MM.1S (cell line): ENCODE results near the gene LINS1.

ENCODE experiments used
- DNase-seq: peaks from one replicate; pipeline ENCODE4 v3.0.0-alpha.2; 2015
- H2AFZ ChIP-seq: fragments of 300-600 bp; sonication (generic); 2 replicates; pipeline ENCODE4 v1.6.0; 2016; ENCODE audit warnings: antibody characterized with exemption, low read length
- H3F3A ChIP-seq: fragments of 300-600 bp; sonication (generic); 2 replicates; pipeline ENCODE4 v1.6.1; 2016; ENCODE audit warnings: mild to moderate bottlenecking, antibody characterized with exemption, low read length, moderate library complexity, mixed read lengths; ENCODE audit not compliant: insufficient read depth
- H3K27ac ChIP-seq: fragments of 300-600 bp; sonication (generic); 2 replicates; pipeline ENCODE4 v1.5.1; 2016; ENCODE audit warnings: mild to moderate bottlenecking, low read length
- H3K27me3 ChIP-seq: fragments of 300-600 bp; sonication (generic); replicated peaks from 2 replicates; pipeline ENCODE4 v1.6.0; 2016; ENCODE audit warnings: low read length; ENCODE audit not compliant: insufficient read depth
- H3K36me3 ChIP-seq: fragments of 300-600 bp; sonication (generic); replicated peaks from 2 replicates; pipeline ENCODE4 v1.6.1; 2016; ENCODE audit warnings: mild to moderate bottlenecking, low read length, mixed read lengths; ENCODE audit not compliant: insufficient read depth
- H3K4me1 ChIP-seq: fragments of 300-600 bp; sonication (generic); 2 replicates; pipeline ENCODE4 v1.6.1; 2016; ENCODE audit warnings: low read length, mixed read lengths
- H3K4me2 ChIP-seq: fragments of 300-600 bp; sonication (generic); 2 replicates; pipeline ENCODE4 v1.6.0; 2016; ENCODE audit warnings: low read depth, low read length
- H3K4me3 ChIP-seq: fragments of 300-600 bp; sonication (generic); 2 replicates; pipeline ENCODE4 v1.5.1; 2016; ENCODE audit warnings: low read length, mixed read lengths
- H3K79me2 ChIP-seq: fragments of 300-600 bp; sonication (generic); 2 replicates; pipeline ENCODE4 v1.6.1; 2016; ENCODE audit warnings: mixed run types, low read length, mixed read lengths
- H3K9ac ChIP-seq: fragments of 300-600 bp; sonication (generic); 2 replicates; pipeline ENCODE4 v1.6.1; 2016; ENCODE audit warnings: low read length, mixed read lengths
- H3K9me2 ChIP-seq: fragments of 300-600 bp; sonication (generic); replicated peaks from 2 replicates; pipeline ENCODE4 v1.6.1; 2016; ENCODE audit warnings: mild to moderate bottlenecking, low read length, mixed read lengths; ENCODE audit not compliant: insufficient read depth
- H3K9me3 ChIP-seq: fragments of 300-600 bp; sonication (generic); replicated peaks from 2 replicates; pipeline ENCODE4 v1.6.1; 2016; ENCODE audit warnings: mild to moderate bottlenecking, low read length, mixed read lengths; ENCODE audit not compliant: insufficient read depth
- H4K20me1 ChIP-seq: fragments of 300-600 bp; sonication (generic); 2 replicates; pipeline ENCODE4 v1.6.1; 2016; ENCODE audit warnings: mild to moderate bottlenecking, low read length, moderate library complexity, mixed read lengths; ENCODE audit not compliant: insufficient read depth
- EZH2 ChIP-seq: fragments of 300-600 bp; sonication (generic); optimal IDR thresholded peaks from 2 replicates; pipeline ENCODE3; 2017; ENCODE audit warnings: low read depth, mild to moderate bottlenecking, antibody characterized with exemption, low read length, mixed read lengths
- EZH2phosphoT487 ChIP-seq: fragments of 300-600 bp; sonication (generic); IDR thresholded peaks from 2 replicates; pipeline ENCODE4 v1.6.1; 2018; ENCODE audit warnings: antibody characterized with exemption, low read length
- TF ChIP-seq, protein P1 (sequence below): fragments of 300-600 bp; sonication (generic); IDR thresholded peaks from 2 replicates; pipeline ENCODE4 v1.5.1; 2016; ENCODE audit warnings: antibody characterized with exemption, low read length, mixed read lengths

The LINS1 gene

GRCh38 chr15:100623301-100623700 is 21.3 kb upstream of the LINS1 start:
- no peak overlapping the region for H3K4me3 ChIP-seq
- no peaks in the 10 kb centered on the region for H4K20me1 ChIP-seq
- H3F3A ChIP-seq, result no peaks in the 10 kb centered on the region
- H3K36me3 ChIP-seq, result no peaks in the 10 kb centered on the region
- no peaks in the 10 kb centered on the region for H3K9me3 ChIP-seq
- H3K4me1 ChIP-seq, result no peaks in the 10 kb centered on the region
- H3K79me2 ChIP-seq, result no peaks in the 10 kb centered on the region
- no peak overlapping the region for H3K9ac ChIP-seq
- no peaks in the 10 kb centered on the region for H3K9me2 ChIP-seq
- no peak overlapping the region for H2AFZ ChIP-seq
- H3K27me3 ChIP-seq, result no peaks in the 10 kb centered on the region
- TF ChIP-seq EZH2, result no peak
- TF ChIP-seq, protein P1, sequence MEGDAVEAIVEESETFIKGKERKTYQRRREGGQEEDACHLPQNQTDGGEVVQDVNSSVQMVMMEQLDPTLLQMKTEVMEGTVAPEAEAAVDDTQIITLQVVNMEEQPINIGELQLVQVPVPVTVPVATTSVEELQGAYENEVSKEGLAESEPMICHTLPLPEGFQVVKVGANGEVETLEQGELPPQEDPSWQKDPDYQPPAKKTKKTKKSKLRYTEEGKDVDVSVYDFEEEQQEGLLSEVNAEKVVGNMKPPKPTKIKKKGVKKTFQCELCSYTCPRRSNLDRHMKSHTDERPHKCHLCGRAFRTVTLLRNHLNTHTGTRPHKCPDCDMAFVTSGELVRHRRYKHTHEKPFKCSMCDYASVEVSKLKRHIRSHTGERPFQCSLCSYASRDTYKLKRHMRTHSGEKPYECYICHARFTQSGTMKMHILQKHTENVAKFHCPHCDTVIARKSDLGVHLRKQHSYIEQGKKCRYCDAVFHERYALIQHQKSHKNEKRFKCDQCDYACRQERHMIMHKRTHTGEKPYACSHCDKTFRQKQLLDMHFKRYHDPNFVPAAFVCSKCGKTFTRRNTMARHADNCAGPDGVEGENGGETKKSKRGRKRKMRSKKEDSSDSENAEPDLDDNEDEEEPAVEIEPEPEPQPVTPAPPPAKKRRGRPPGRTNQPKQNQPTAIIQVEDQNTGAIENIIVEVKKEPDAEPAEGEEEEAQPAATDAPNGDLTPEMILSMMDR, result no peak
- no peak for TF ChIP-seq EZH2phosphoT487
- H3K4me2 ChIP-seq, result no peak overlapping the region
- DNase-seq, result no peak
- H3K27ac ChIP-seq, result no peak overlapping the region

GRCh38 chr15:100616700-100617099 is 14.7 kb upstream of the LINS1 start:
- Histone ChIP-seq H3K9ac (no peak overlapping the region), H3K4me3 (no peak overlapping the region), H3K9me2 (no peaks in the 10 kb centered on the region), H3K4me2 (no peak overlapping the region), H4K20me1 (no peaks in the 10 kb centered on the region), H3K36me3 (peaks cover 5% of the 10 kb centered on the region), H3F3A (no peaks in the 10 kb centered on the region), H3K27me3 (no peaks in the 10 kb centered on the region), H3K79me2 (no peaks in the 10 kb centered on the region), H2AFZ (no peak overlapping the region), H3K27ac (no peak overlapping the region), H3K9me3 (no peaks in the 10 kb centered on the region), H3K4me1 (no peaks in the 10 kb centered on the region)
- TF ChIP-seq, protein P1, result no peak
- TF ChIP-seq EZH2 (no peak), EZH2phosphoT487 (no peak)
- DNase-seq, result no peak

GRCh38 chr15:100615801-100616200 is 13.8 kb upstream of the LINS1 start:
- Histone ChIP-seq H3K36me3 (peaks cover 6% of the 10 kb centered on the region), H3K27me3 (no peaks in the 10 kb centered on the region), H3K79me2 (no peaks in the 10 kb centered on the region), H3K4me2 (no peak overlapping the region), H3K9me2 (no peaks in the 10 kb centered on the region), H3K9ac (no peak overlapping the region), H2AFZ (no peak overlapping the region), H3K9me3 (no peaks in the 10 kb centered on the region), H3F3A (no peaks in the 10 kb centered on the region), H3K4me3 (no peak overlapping the region), H3K27ac (no peak overlapping the region), H3K4me1 (no peaks in the 10 kb centered on the region), H4K20me1 (no peaks in the 10 kb centered on the region)
- TF ChIP-seq EZH2 (no peak), EZH2phosphoT487 (no peak)
- TF ChIP-seq, protein P1, result no peak
- DNase-seq, result no peak
